Peyer's patch (tissue), 4 donors: ENCODE results near the gene PRDM8. TPM values are rescaled to one million over a fixed set of nuclear protein-coding genes. Genes with fewer than 3 reads are reported as not detected.

Experiments used
- DNase-seq, 3 donors: peaks; one replicate each; pipeline ENCODE4 v3.0.0-alpha.2; 2017 to 2019
- H3K27ac ChIP-seq, 4 donors: fragments of 200-600 bp; sonication (generic); one replicate each; pipeline ENCODE4 v1.5.1; 2016 to 2019
- H3K27me3 ChIP-seq, 2 donors: fragments of 200-600 bp; sonication (generic); one replicate each; pipeline ENCODE4 v1.5.1; 2019
- H3K36me3 ChIP-seq, 3 donors: fragments of 200-600 bp; sonication (generic); one replicate each; pipeline ENCODE4 v1.5.1; 2016 to 2019
- H3K4me1 ChIP-seq, 4 donors: fragments of 200-600 bp; sonication (generic); one replicate each; pipeline ENCODE4 v1.5.1; 2016 to 2019
- H3K4me3 ChIP-seq, 4 donors: fragments of 200-600 bp; sonication (generic); 1 replicate in 3 of 4; 2 replicates in 1 of 4; pipeline ENCODE4 v1.5.1; 2016 to 2019; ENCODE audit warnings: mild to moderate bottlenecking in 1 of 4
- H3K9me3 ChIP-seq, 4 donors: fragments of 200-600 bp; sonication (generic); one replicate each; pipeline ENCODE4 v1.5.1; 2016 to 2019; ENCODE audit warnings: mild to moderate bottlenecking in 1 of 4
- CTCF ChIP-seq, 6 experiments: fragments of 450-650 bp in 4 of 6; fragments of 200-600 bp in 2 of 6; sonication (generic) in 1 of 6; IDR thresholded peaks; one replicate each; pipeline ENCODE4 v1.5.1; 2017 to 2019; ENCODE audit warnings: antibody characterized with exemption in 6 of 6, mild to moderate bottlenecking in 3 of 6, moderate library complexity in 1 of 6
- POLR2A ChIP-seq, 2 donors: fragments of 450-650 bp; IDR thresholded peaks; one replicate each; pipeline ENCODE4 v1.5.1; 2017; ENCODE audit warnings: antibody characterized with exemption in 2 of 2, mild to moderate bottlenecking in 2 of 2, moderate library complexity in 2 of 2
- total RNA-seq, 4 donors: library from RNA; depleted of rRNA; stranded (reverse); fragments of >200 nt; gene quantifications; one replicate each; pipeline ENCODE4 v1.1.0, GENCODE V29; 2016

PRDM8 gene
- total RNA-seq, 4 donors from 2014 or later: 0.35 to 5.8 (median 3.3) TPM

- Histone ChIP-seq H3K4me3 (no peak overlapping the region), H3K9me3 (no peaks in the 10 kb centered on the region), H3K36me3 (no peaks in the 10 kb centered on the region), H3K27ac (no peak overlapping the region), H3K4me1 (no peaks in the 10 kb centered on the region), H3K27me3 (no peaks in the 10 kb centered on the region)
- no peak for DNase-seq
- TF ChIP-seq CTCF (IDR thresholded peaks at IDR 0.05) (no peak), POLR2A (IDR thresholded peaks at IDR 0.05) (no peak)
Measured at GRCh38 chr4:80226094-80226493, 28.8 kb downstream of the PRDM8 start.

- TF ChIP-seq POLR2A (IDR thresholded peaks at IDR 0.05) (no peak), CTCF (IDR thresholded peaks at IDR 0.05) (no peak)
- Histone ChIP-seq H3K27me3 (no peaks in the 10 kb centered on the region), H3K4me1 (no peaks in the 10 kb centered on the region), H3K27ac (no peak overlapping the region), H3K9me3 (no peaks in the 10 kb centered on the region), H3K36me3 (no peaks in the 10 kb centered on the region), H3K4me3 (no peak overlapping the region)
- DNase-seq: no peak
Measured at GRCh38 chr4:80228460-80228859, 31.2 kb downstream of the PRDM8 start.

DNA sequence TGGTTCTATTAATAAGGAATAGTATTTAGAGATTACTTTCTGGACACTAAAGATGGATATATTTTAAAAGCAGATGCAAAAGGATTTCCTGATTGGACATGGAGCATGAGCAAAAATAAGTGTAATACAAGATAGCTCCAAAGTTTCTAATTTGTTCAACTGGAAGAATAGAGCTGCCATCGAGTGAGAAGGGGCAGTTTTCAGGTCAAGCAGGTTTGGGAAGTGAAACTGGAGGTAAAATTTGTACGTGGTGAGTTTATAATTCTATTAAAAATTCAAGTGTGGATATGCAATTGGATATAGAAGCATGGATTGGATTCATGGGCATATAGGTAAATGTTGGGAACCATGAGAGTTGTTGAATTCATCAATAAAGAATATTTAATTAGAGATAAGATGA, 31.8 kb downstream of the PRDM8 start:
- no peak overlapping the region for H3K27ac ChIP-seq
- no peaks in the 10 kb centered on the region for H3K27me3 ChIP-seq
- TF ChIP-seq CTCF (IDR thresholded peaks at IDR 0.05) (no peak), POLR2A (IDR thresholded peaks at IDR 0.05) (no peak)
- no peaks in the 10 kb centered on the region for H3K36me3 ChIP-seq
- no peaks in the 10 kb centered on the region for H3K4me1 ChIP-seq
- H3K4me3 ChIP-seq: no peak overlapping the region
- H3K9me3 ChIP-seq: no peaks in the 10 kb centered on the region
- DNase-seq: no peak

- no peaks in the 10 kb centered on the region for H3K27me3 ChIP-seq
- no peak overlapping the region for H3K4me3 ChIP-seq
- no peaks in the 10 kb centered on the region for H3K36me3 ChIP-seq
- no peaks in the 10 kb centered on the region for H3K4me1 ChIP-seq
- H3K27ac ChIP-seq: no peak overlapping the region
- no peak for DNase-seq
- TF ChIP-seq POLR2A (IDR thresholded peaks at IDR 0.05) (no peak), CTCF (IDR thresholded peaks at IDR 0.05) (no peak)
- no peaks in the 10 kb centered on the region for H3K9me3 ChIP-seq
Measured at GRCh38 chr4:80229590-80229989, 32.3 kb downstream of the PRDM8 start.

DNA sequence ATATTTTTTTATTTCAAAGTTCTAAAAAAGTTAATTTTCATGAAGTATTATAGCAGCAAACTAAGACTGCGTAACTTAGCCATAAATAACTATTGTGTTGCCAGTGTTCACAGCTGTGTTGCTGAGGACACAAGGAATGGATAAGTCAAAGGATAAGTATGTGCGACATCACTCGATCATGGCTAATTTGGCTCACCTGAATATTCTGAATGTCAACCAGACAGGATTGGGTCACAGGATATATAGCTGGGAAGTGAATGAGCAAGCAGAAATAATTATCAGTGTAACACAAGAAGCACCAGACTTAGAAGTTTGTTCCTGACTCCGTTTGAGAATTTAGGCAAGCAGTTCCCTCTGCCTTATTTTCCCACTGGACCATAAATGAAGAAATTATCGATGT, 33.9 kb downstream of the PRDM8 start:
- Histone ChIP-seq H3K4me3 (no peak overlapping the region), H3K36me3 (no peaks in the 10 kb centered on the region), H3K4me1 (no peaks in the 10 kb centered on the region), H3K9me3 (no peaks in the 10 kb centered on the region), H3K27ac (no peak overlapping the region), H3K27me3 (no peaks in the 10 kb centered on the region)
- TF ChIP-seq POLR2A (IDR thresholded peaks at IDR 0.05): no peak
- no peak for TF ChIP-seq CTCF (IDR thresholded peaks at IDR 0.05)
- no peak for DNase-seq

DNA sequence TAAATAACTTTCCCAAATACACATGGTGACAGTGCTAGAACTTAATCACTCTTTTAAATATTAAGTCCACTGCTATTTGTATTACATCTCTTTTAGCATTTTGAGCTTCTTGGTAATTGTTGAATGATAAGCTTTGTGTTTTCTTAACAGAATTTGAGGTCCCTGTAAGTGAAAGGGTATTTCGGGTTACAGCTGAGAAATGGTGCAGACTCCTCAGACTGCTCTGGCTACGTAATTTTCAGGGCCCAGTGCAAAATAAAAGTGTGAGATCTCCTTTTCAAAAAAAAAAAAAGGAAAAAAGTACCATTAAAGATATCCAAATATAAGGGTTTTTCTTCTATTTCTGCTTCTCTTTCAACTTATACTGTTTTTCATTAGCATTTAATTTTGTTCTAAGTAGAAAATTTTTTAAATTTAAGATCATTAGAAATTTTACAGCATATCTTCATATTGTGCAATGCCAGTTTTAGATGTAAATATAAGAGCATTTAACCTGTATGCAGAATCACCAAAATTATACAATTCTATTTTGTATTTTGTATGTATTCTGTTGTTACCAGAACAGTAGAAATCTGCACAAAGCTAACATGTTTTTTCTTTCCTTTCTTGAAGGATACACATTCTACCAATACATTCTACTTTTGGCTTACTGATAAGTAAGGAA, 35.5 kb downstream of the PRDM8 start:
- no peak overlapping the region for H3K4me3 ChIP-seq
- H3K4me1 ChIP-seq: no peaks in the 10 kb centered on the region
- no peak for TF ChIP-seq POLR2A (IDR thresholded peaks at IDR 0.05)
- TF ChIP-seq CTCF (IDR thresholded peaks at IDR 0.05): no peak
- no peaks in the 10 kb centered on the region for H3K36me3 ChIP-seq
- no peaks in the 10 kb centered on the region for H3K27me3 ChIP-seq
- no peak overlapping the region for H3K27ac ChIP-seq
- no peaks in the 10 kb centered on the region for H3K9me3 ChIP-seq
- DNase-seq: no peak
